ENCODE results near the gene RAPGEF5. TPM values are rescaled to one million over a fixed set of nuclear protein-coding genes. Genes with fewer than 3 reads are reported as not detected.

RAPGEF5 gene
- total RNA-seq, 1 experiment from 2014 or later, result 13.3 TPM

- Histone ChIP-seq H2BK5ac (ENCODE audit: insufficient read length, low read length) (no peak overlapping the region), H4K20me1 (ENCODE audit: control insufficient read depth, insufficient read depth, insufficient read length) (no peaks in the 10 kb centered on the region), H3T11ph (ENCODE audit: low read length) (no peak overlapping the region), H2AK5ac (ENCODE audit: insufficient read length, low read length) (no peak overlapping the region), H2BK20ac (ENCODE audit: low read depth, low read length, poor library complexity, severe bottlenecking) (no peak overlapping the region), H2BK120ac (ENCODE audit: low read depth, low read length, poor library complexity, severe bottlenecking) (no peak overlapping the region), H2BK15ac (ENCODE audit: low read depth, low read length) (no peak overlapping the region), H3K23me2 (ENCODE audit: insufficient read length, low read depth, low read length, poor library complexity, severe bottlenecking) (no peaks in the 10 kb centered on the region), H3K27me3 (ENCODE audit: insufficient read depth, low read length) (no peaks in the 10 kb centered on the region), H3K14ac (ENCODE audit: insufficient read depth, low read length) (no peak overlapping the region), H3K4me2 (ENCODE audit: insufficient read depth, insufficient read length, low read length) (no peak overlapping the region), H3K4me1 (ENCODE audit: insufficient read depth, low read length) (no peaks in the 10 kb centered on the region), H4K5ac (ENCODE audit: insufficient read length, low read depth, low read length) (no peak overlapping the region), H2AFZ (ENCODE audit: low read length) (no peak overlapping the region), H3K18ac (ENCODE audit: insufficient read length, low read depth, low read length) (no peak overlapping the region), H3K56ac (ENCODE audit: insufficient read length, low read depth, low read length) (no peak overlapping the region), H3K27ac (ENCODE audit: insufficient read length, low read depth, low read length) (no peak overlapping the region), H3K9ac (ENCODE audit: extremely low read depth, insufficient read length, low read length) (no peak overlapping the region), H3K9me3 (ENCODE audit: control insufficient read depth, low read depth, low read length) (no peaks in the 10 kb centered on the region), H2BK12ac (ENCODE audit: insufficient read length, low read depth, low read length) (no peak overlapping the region), H3K79me1 (ENCODE audit: insufficient read depth, low read depth, low read length, poor library complexity, severe bottlenecking) (no peaks in the 10 kb centered on the region), H4K8ac (replicated peaks; ENCODE audit: insufficient read length, low read depth, low read length) (no peak overlapping the region), H3K4ac (ENCODE audit: low read depth, low read length) (no peak overlapping the region), H3K79me2 (ENCODE audit: insufficient read depth, low read length) (no peaks in the 10 kb centered on the region), H4K91ac (ENCODE audit: insufficient read length, low read depth, low read length) (no peak overlapping the region), H3K23ac (ENCODE audit: insufficient read length, low read depth, low read length) (no peak overlapping the region)
- H3K36me3 Mint-ChIP-seq (ENCODE audit: insufficient read depth in 1 of 3, low read depth in 3 of 3), result no peaks in the 10 kb centered on the region
- H3K4me3 Mint-ChIP-seq, result no peak overlapping the region
- no peaks in the 10 kb centered on the region for H3K9me3 Mint-ChIP-seq
- no peak for DNase-seq
- no CpG with 5 or more reads among the region's 3 CpGs for WGBS (ENCODE audit: extremely low coverage, insufficient read length, low lambda C conversion rate)
- H3K27me3 Mint-ChIP-seq (ENCODE audit: low read depth), result no peaks in the 10 kb centered on the region
- peaks cover 8 to 9% of the 10 kb centered on the region in 2 experiments for H3K4me1 Mint-ChIP-seq
- no peak for TF ChIP-seq CTCF (conservative IDR thresholded peaks at IDR 0.05)
- no peak overlapping the region for H3K27ac Mint-ChIP-seq
Measured at GRCh38 chr7:22400936-22401553, 44.1 kb upstream of the RAPGEF5 start.

Measured in H9 (cell line).